ENCODE results near the gene TINAGL1. TPM values are rescaled to one million over a fixed set of nuclear protein-coding genes. Genes with fewer than 3 reads are reported as not detected.

TINAGL1 gene
- total RNA-seq, 1 donor from 2014 or later = not detected

DNA sequence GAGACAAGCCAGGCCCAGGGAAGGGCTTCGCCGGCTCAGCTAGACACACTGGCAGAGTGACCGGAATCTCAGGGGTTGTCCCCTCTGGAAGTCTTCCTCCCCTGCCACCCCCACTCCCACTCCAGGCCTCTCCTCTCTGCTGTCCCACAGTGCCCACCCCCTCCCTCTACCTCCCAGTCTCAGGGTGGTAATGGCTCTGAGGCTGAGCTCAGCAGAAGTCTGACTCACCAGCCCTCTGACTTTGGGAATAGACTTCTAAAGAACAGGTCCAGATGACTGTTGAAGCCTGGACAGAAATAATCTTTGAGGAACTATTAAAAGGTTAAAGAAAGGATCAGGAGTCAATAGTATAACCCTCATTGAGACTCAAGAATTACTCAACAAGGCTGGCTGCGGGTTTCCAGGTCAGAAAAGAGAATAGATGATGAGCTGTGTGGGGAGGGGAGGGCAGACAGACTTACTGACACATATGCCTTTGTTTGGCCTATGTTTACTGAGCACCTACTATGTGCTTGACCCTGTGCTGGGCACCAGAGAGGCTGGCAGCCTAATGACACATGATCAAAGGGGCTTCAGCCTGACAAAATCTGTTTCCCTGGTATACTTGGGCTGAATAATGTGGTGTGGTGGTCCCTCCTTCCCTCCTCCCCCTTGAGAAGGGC lies 49.4 kb downstream of the TINAGL1 start:
- H3K4me3 Mint-ChIP-seq = no peak overlapping the region
- TF ChIP-seq, protein P1, sequence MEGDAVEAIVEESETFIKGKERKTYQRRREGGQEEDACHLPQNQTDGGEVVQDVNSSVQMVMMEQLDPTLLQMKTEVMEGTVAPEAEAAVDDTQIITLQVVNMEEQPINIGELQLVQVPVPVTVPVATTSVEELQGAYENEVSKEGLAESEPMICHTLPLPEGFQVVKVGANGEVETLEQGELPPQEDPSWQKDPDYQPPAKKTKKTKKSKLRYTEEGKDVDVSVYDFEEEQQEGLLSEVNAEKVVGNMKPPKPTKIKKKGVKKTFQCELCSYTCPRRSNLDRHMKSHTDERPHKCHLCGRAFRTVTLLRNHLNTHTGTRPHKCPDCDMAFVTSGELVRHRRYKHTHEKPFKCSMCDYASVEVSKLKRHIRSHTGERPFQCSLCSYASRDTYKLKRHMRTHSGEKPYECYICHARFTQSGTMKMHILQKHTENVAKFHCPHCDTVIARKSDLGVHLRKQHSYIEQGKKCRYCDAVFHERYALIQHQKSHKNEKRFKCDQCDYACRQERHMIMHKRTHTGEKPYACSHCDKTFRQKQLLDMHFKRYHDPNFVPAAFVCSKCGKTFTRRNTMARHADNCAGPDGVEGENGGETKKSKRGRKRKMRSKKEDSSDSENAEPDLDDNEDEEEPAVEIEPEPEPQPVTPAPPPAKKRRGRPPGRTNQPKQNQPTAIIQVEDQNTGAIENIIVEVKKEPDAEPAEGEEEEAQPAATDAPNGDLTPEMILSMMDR (IDR thresholded peaks at IDR 0.05) = no peak
- H3K27me3 Mint-ChIP-seq = no peaks in the 10 kb centered on the region
- no peak for ATAC-seq (ENCODE audit: low read depth)
- POLR2A ChIA-PET = no interaction called here
- no peak overlapping the region for H3K27ac Mint-ChIP-seq
- CTCF ChIA-PET = no interaction called here
- peaks cover 53% of the 10 kb centered on the region for H3K36me3 Mint-ChIP-seq (ENCODE audit: low read depth)
- intact Hi-C loops (cut with micrococcal nuclease) = no loop called here
- no peaks in the 10 kb centered on the region for H3K9me3 Mint-ChIP-seq
- H3K4me1 Mint-ChIP-seq = peaks cover 10% of the 10 kb centered on the region
- no peak for DNase-seq

DNA sequence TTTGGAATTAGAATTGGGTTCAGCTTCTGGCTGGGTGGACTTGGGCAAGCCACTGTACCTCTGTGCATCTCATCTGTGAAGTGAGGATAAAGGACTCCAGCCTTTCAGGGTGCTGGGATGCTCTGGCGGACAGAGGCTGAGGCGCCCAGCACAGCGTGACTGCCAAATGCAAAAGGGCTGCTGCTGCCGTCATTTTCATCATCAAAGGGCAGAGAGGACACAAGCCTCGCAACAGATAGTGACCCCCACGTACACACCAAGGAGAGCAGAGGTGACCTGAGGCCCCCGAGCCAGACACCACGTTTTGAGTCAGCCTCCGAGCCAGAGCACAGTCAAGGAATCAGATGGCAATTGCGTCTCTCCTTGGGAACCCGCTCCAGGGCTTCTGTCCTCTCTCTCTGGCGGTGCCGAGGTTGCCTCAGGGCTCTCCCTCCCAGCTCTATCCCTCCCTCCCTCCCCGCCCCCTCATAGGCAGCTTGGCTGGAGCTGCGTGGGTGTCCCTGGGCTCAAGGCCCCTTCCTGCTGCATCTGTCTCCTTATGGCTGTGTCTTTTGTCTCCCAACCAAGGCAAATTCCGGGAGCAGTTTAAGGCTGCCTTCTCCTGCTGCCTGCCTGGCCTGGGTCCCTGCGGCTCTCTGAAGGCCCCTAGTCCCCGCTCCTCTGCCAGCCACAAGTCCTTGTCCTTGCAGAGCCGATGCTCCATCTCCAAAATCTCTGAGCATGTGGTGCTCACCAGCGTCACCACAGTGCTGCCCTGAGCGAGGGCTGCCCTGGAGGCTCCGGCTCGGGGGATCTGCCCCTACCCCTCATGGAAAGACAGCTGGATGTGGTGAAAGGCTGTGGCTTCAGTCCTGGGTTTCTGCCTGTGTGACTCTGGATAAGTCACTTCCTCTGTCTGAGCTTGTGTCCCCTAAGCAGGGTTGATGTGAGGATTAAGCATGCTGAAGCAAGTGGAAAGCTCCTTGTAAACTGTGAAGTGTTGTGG lies 50.2 kb downstream of the TINAGL1 start:
- ChIA-PET POLR2A (no interaction called here), CTCF (no interaction called here)
- H3K9me3 Mint-ChIP-seq = no peaks in the 10 kb centered on the region
- no peak overlapping the region for H3K27ac Mint-ChIP-seq
- TF ChIP-seq, protein P1 (IDR thresholded peaks at IDR 0.05) = no peak
- peaks cover 10% of the 10 kb centered on the region for H3K4me1 Mint-ChIP-seq
- ATAC-seq (ENCODE audit: low read depth) (no peak), DNase-seq (no peak)
- H3K27me3 Mint-ChIP-seq = no peaks in the 10 kb centered on the region
- no peak overlapping the region for H3K4me3 Mint-ChIP-seq
- H3K36me3 Mint-ChIP-seq (ENCODE audit: low read depth) = peaks cover 61% of the 10 kb centered on the region
- intact Hi-C loops (cut with micrococcal nuclease) = no loop called here

DNA sequence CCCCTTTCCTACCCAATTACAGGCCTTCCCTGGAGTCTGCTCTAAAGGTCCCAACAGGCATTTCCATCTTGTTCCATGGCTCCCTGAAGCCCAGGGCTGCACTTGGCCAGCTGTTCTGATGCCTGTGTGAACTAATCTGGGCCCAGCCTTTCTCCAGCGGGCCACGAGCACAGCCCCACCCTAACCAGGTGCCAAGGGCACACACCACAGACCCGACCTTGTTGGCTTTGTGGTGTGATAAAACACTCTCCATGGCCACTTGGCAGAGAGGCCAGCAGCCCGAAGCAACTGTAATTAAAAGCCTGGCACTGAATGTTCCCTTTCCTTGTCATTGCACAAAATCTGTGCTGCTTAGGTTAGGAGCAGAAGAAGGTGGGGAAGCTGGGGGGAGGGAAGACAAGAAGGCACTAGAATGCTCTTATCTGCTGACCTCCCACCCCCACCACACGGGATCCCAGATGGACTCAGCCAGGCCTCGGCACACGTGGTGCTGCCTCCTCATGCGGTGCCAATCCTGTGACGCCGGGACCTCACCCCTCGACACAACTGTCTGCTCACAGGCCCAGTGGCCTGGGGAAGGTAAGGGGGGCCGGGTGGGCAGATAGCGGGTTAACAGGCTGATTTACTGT lies 51.1 kb downstream of the TINAGL1 start:
- Mint-ChIP-seq H3K9me3 (no peaks in the 10 kb centered on the region), H3K4me1 (peaks cover 10% of the 10 kb centered on the region), H3K36me3 (ENCODE audit: low read depth) (peaks cover 69% of the 10 kb centered on the region), H3K27ac (no peak overlapping the region), H3K27me3 (no peaks in the 10 kb centered on the region), H3K4me3 (no peak overlapping the region)
- ChIA-PET CTCF (no interaction called here), POLR2A (no interaction called here)
- DNase-seq = no peak
- no peak for ATAC-seq (ENCODE audit: low read depth)
- intact Hi-C loops (cut with micrococcal nuclease) = no loop called here
- TF ChIP-seq, protein P1 (IDR thresholded peaks at IDR 0.05) = no peak

DNA sequence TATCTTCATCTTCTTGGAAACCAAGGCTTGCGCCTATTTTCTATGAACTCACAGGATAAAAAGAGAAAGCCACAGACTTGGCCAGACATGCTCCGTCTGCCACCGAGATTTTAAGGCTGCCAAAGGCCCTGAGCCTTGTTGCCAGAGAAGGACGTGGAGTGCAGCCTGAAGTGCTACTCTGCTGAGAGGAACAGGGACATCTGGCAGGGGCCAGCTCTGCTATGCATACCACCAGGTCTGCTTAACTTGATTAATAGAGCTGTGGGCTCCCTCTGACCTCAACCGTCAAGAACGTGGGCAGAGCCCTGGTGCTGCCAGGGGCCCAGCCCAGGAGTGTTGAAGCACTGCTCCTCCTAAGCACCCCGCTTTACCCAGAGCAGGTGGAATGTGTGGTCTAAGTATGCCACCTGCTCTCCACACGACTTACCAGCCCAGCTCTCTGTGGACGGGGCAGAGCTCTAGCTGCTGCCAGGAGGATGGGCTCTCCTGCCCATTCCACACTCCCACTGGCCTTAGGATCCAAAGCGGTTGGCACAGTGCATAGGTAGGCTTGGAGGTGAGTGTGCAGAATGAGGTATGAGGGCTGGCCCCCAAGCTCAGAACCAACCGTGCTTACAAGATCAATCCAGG lies 51.7 kb downstream of the TINAGL1 start:
- H3K9me3 Mint-ChIP-seq = no peaks in the 10 kb centered on the region
- peaks cover 10% of the 10 kb centered on the region for H3K4me1 Mint-ChIP-seq
- CTCF ChIA-PET = no interaction called here
- H3K36me3 Mint-ChIP-seq (ENCODE audit: low read depth) = peaks cover 76% of the 10 kb centered on the region
- no peak for ATAC-seq (ENCODE audit: low read depth)
- no peak for DNase-seq
- H3K27ac Mint-ChIP-seq = no peak overlapping the region
- intact Hi-C loops (cut with micrococcal nuclease) = no loop called here
- POLR2A ChIA-PET = no interaction called here
- H3K27me3 Mint-ChIP-seq = no peaks in the 10 kb centered on the region
- no peak overlapping the region for H3K4me3 Mint-ChIP-seq
- TF ChIP-seq, protein P1 (IDR thresholded peaks at IDR 0.05) = no peak

Data from activated B cell treated with CpG ODN at 0.5 μM for 24 hours (primary cell).